Retina (tissue), 1 donor: Measurements from ENCODE around the gene OR51S1.
"Not testable (repeated sequence)": the region's sequence is repeated elsewhere in the genome, so short reads cannot be mapped to it uniquely, and the experiment has no call there.

ENCODE experiments used
- DNase-seq: peaks from one replicate; pipeline ENCODE4 v3.0.0-alpha.2; 2016

OR51S1 gene

GRCh38 chr11:4848908-4849532 is at the start of gene OR51S1:
Gene OR51S1 (minus strand): TSS chr11:4849208. CDS start chr11:4849208, 0 bp downstream.
- DNase-seq = no peak

GRCh38 chr11:4891996-4892640 is 43.1 kb upstream of the OR51S1 start:
- DNase-seq = no peak

- DNase-seq = no peak
Observed at GRCh38 chr11:4890279-4890678, 41.3 kb upstream of the OR51S1 start.

- DNase-seq = no peak
Observed at GRCh38 chr11:4887591-4887990, 38.6 kb upstream of the OR51S1 start.

GRCh38 chr11:4886186-4886585 is 37.2 kb upstream of the OR51S1 start:
- DNase-seq = no peak

- no peak for DNase-seq
Observed at GRCh38 chr11:4884361-4884760, 35.4 kb upstream of the OR51S1 start.

GRCh38 chr11:4882543-4882942 is 33.5 kb upstream of the OR51S1 start:
- no peak for DNase-seq

- DNase-seq = no peak
Observed at GRCh38 chr11:4881860-4882500, 33.0 kb upstream of the OR51S1 start, which contains the start of gene OR51T1. Gene OR51T1 (plus strand): TSS chr11:4881900. CDS start chr11:4881900, 0 bp downstream.

GRCh38 chr11:4881188-4881587 is 32.2 kb upstream of the OR51S1 start:
- no peak for DNase-seq

GRCh38 chr11:4865855-4866254 is 16.8 kb upstream of the OR51S1 start:
- DNase-seq = peak; percentile 12

- DNase-seq = peak; percentile 12
Observed at GRCh38 chr11:4863876-4864275, 14.9 kb upstream of the OR51S1 start.

- no peak for DNase-seq
Observed at GRCh38 chr11:4862447-4863236, 13.6 kb upstream of the OR51S1 start.

GRCh38 chr11:4854286-4854685 is 5.3 kb upstream of the OR51S1 start:
- not testable (repeated sequence) for DNase-seq

GRCh38 chr11:4851033-4851432 is 2.0 kb upstream of the OR51S1 start:
- DNase-seq = no peak

GRCh38 chr11:4839851-4840549 is 9.0 kb downstream of the OR51S1 start:
- no peak for DNase-seq

- DNase-seq = no peak
Observed at GRCh38 chr11:4830909-4831308, 18.1 kb downstream of the OR51S1 start.

GRCh38 chr11:4830346-4830745 is 18.7 kb downstream of the OR51S1 start:
- DNase-seq = no peak

GRCh38 chr11:4826425-4826824 is 22.6 kb downstream of the OR51S1 start:
- DNase-seq = no peak

- no peak for DNase-seq
Observed at GRCh38 chr11:4825132-4825531, 23.9 kb downstream of the OR51S1 start.

GRCh38 chr11:4821021-4821420 is 28.0 kb downstream of the OR51S1 start, which contains the start of gene OR51F2:
Gene OR51F2 (plus strand): TSS chr11:4821321. CDS start chr11:4821422, 101 bp downstream.
- DNase-seq = no peak

GRCh38 chr11:4809246-4809645 is 39.8 kb downstream of the OR51S1 start:
- DNase-seq = no peak

GRCh38 chr11:4808476-4808875 is 40.5 kb downstream of the OR51S1 start:
- no peak for DNase-seq

- no peak for DNase-seq
Observed at GRCh38 chr11:4804280-4804679, 44.7 kb downstream of the OR51S1 start, which contains the start of gene OR52R1. Gene OR52R1 (minus strand): TSS chr11:4804380. CDS start chr11:4804380, 0 bp downstream.
